Skin epidermis (tissue), 12 donors: ENCODE measurements around the gene HDAC2.
"Not testable (repeated sequence)": the region's sequence is repeated elsewhere in the genome, so short reads cannot be mapped to it uniquely, and the experiment has no call there.

Experiments used
- H3K27ac ChIP-seq, 21 experiments: fragments of 200-600 bp; sonication (generic) in 11 of 21; one replicate each; pipeline ENCODE4 v1.5.0; 2020; ENCODE audit warnings: mild to moderate bottlenecking in 3 of 21, inconsistent platforms in 2 of 21, moderate library complexity in 2 of 21
- H3K4me3 ChIP-seq, 7 experiments: fragments of 200-600 bp; sonication (generic) in 2 of 7; one replicate each; pipeline ENCODE4 v1.5.0; 2020; ENCODE audit warnings: inconsistent platforms in 2 of 7, mild to moderate bottlenecking in 2 of 7, moderate library complexity in 1 of 7

The HDAC2 gene

DNA sequence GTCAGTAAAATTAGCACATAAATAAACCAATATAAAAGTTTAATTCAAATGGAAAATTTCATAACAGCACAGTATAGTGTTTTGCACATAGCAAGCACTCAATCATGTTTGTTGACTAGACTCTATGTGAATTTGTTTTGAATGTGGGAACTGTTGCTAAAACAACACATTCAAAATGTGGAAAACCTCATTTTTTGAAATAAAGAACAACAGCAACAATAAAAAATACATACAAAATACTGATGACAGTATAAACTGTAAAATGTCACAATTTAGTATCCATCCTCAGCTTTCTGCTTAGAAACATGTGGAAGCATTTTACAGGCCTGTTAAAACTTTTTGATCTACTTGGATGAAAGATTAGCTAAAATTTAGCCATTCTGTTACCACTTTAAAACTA is 47.4 kb downstream of the HDAC2 start:
- Histone ChIP-seq H3K4me3 (no peak overlapping the region), H3K27ac (no peak overlapping the region)

DNA sequence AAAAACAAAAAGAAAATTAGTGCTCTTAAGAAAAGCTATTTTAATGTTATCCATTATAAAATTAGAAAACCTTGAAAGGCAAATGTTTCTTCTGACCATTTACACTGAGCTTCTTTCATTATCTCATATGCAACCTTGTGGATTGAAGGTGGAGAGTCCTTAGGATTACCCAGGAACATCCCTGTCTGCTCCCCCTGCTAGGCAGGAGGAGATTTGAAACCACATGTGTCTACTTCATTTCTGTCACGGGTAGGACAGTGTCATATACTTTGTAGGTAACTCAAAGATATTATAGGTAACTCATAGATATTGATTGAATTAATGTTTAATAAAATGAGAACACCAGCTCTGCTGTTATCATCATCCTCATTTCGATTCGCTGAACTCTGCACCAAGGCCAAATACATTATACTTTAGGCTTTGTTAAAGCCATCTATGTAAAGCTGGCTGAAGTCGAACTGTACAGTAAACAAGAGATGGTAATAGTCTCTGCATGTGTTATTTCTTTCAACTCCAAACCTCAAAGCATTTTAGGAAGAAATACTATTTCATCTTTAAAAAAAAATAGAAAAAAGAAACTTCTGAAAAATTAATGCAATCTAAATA is 49.5 kb downstream of the HDAC2 start:
- Histone ChIP-seq H3K4me3 (no peak overlapping the region), H3K27ac (no peak overlapping the region)

DNA sequence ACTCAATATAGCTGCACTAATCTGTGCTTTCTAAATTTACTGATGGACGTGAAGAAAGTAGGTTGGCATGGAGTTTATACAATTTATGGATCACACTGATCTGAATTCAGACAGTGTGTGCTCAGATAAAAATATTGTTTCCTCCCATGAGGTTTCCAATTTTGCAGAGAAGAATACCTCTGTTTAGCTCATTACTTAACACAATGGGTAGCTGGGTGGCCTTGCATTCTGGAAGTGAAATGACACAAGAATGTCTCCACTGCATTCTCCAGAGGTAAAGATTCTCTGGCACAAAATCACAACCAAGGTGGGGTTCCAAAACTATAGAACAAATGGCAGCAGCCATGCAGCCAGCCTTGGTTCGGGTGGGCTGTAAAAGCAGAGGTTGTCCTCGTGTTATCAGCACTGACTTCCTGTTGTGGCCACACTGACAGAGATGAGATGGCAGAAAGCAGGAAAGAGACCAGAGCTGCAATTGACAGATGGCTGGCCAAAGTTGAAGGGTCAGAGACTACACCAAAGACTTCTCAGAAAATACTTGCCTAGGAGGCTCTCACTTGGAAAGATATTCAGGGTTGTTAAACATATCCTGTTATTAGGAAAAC is 50.2 kb downstream of the HDAC2 start:
- no peak overlapping the region for H3K4me3 ChIP-seq
- H3K27ac ChIP-seq = no peak overlapping the region

DNA sequence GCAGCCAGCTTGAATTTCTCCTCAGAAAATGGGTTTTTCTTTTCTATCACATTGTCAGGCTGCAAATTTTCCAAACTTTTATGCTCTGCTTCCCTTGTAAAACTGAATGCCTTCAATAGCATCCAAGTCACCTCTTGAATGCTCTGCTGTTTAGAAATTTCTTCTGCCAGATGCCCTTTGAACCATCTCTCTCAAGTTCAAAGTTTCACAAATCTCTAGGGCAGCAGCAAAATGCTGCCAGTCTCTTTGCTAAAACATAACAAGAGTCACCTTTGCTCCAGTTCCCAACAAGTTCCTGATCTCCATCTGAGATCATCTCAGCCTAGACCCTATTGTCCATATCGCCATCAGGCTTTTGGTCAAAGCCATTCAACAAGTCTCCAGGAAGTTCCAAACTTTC is 60.7 kb downstream of the HDAC2 start:
- H3K27ac ChIP-seq, H3K4me3 ChIP-seq: not testable (repeated sequence)

DNA sequence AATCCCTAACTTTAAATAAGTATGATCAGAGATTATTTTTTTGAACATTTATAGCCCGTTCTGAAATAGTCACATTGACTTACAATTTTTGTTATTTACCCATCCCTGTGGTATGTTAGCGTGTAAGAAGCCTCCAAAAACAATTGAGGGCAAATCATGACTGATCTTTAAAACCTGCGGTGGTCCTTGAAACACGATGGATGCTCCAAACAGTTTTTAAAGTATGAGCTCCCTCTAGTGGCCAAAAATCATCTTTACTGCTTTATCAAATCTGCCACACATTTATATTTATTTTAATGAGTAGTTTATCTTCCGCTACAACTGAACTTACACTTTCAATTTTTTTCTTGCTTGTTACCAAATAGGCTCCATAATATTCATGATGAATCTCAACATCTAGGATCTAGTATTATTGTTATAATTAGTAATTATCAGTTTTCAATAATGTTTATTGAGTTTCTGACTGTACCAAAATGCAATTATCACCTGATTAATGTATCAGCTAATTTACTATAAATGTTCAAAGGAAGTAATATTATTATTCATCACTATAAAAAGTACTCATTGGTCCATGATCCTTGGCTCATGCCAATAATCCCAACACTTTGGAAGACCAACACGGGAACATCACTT is 61.6 kb downstream of the HDAC2 start:
- no peak overlapping the region for H3K4me3 ChIP-seq

DNA sequence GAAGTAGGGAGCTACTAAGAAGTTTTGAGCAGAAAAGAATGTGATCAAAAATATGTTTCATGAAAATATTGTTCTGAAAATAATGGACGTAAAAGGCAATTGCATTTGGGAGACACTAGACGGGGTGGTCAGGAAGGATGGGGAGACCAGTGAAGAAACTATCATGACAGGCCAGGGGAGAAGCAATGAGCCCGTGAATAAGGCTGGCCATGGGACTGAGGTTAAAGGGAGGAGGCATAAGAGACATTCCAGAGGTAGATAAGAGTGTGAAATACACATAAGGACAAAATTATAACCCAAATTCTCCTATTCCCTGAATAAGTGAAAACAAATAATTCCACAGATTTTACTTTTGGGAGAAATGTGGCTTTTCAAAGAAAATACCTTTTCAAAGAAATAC is 62.1 kb downstream of the HDAC2 start:
- no peak overlapping the region for H3K27ac ChIP-seq
- no peak overlapping the region for H3K4me3 ChIP-seq

More for the DNA sequence above, 61.6 kb downstream of the HDAC2 start:
- no peak overlapping the region for H3K27ac ChIP-seq

DNA sequence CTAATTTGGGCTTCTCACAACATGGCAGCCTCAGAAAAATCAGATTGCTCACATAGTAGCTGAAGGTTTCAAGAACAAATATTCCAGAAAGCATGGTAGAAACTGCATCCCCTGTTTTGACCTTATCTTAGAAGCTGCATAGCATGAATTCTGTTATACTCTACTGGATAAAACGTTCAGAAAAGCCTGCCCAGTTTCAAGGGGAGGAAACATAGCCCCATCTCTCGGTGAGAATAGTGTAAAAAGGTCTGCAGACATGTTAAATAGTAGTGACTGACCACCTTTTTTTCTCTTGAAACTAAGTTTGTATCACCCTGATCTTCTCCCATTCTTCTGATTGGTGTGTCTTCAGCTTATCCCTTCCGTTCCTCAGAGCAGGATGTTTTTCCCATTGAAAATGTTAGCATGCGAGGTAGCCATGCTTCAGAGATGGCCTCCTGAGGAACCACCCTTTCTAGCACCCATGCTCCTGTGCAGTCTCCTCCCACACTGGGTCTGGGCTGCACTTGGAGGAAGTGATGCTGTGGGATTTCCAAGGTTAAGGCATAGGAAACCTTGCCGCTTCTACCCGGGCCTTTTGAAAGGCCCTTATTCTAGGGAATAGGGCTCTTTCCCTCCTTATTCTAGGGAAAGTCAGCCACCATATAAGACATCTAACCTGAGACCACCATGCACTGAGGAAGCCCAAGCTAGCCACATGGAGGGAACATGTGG is 63.7 kb downstream of the HDAC2 start:
- H3K4me3 ChIP-seq = no peak overlapping the region
- H3K27ac ChIP-seq = no peak overlapping the region

DNA sequence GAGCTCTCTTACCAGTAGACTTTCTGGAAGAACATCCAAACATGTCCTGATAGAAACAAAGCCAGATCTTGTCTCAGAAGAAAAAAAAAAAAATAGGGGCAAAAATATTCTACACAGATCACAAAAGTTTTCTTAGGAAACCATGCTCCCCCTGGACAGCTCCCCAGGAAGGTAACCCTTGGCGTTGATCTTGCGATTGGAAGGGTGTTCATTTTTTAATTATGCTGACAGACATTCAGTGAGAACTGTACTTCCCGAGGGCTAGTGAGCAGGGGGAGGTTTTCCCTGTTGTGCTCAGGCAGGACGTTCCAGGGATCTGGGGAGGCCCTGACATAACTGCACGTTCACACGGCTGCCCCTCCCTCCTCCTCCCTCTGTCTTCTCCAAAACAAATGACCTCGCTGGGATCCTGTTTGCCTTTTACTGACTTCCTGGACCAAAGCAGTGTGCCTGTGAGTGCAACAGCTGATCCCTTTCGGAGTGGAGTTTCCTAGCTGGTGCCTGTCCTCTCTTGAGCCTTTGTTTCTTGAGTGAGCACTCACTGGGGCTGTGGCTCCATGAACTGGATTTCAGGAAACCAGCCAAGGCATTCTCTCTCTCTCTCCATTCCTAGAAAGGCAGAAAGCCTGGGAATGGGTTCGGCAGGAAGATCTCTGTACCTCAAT is 67.2 kb downstream of the HDAC2 start:
- Histone ChIP-seq H3K27ac (peak overlapping the region in 3 of 21 experiments; percentile 14 to 64 (median 26)), H3K4me3 (no peak overlapping the region)

DNA sequence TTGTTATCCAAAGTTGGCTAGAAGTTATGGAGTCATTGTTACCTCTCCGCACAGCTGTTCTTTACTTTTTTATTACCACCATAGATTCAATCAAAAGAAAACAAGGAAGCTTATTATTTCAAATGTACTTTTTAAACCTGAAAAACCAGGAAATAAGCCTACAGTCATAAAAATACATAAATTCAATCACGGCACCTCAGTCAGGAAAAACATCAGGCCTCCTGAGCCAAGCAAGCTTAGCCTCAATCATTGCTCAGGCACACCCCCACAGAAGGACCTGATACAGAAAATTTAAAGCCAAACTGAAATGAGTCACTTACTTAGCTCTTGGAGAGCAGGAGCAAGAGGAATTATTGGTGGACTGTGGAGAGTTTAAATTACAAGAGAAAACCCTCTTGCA is 69.5 kb downstream of the HDAC2 start:
- no peak overlapping the region for H3K27ac ChIP-seq

DNA sequence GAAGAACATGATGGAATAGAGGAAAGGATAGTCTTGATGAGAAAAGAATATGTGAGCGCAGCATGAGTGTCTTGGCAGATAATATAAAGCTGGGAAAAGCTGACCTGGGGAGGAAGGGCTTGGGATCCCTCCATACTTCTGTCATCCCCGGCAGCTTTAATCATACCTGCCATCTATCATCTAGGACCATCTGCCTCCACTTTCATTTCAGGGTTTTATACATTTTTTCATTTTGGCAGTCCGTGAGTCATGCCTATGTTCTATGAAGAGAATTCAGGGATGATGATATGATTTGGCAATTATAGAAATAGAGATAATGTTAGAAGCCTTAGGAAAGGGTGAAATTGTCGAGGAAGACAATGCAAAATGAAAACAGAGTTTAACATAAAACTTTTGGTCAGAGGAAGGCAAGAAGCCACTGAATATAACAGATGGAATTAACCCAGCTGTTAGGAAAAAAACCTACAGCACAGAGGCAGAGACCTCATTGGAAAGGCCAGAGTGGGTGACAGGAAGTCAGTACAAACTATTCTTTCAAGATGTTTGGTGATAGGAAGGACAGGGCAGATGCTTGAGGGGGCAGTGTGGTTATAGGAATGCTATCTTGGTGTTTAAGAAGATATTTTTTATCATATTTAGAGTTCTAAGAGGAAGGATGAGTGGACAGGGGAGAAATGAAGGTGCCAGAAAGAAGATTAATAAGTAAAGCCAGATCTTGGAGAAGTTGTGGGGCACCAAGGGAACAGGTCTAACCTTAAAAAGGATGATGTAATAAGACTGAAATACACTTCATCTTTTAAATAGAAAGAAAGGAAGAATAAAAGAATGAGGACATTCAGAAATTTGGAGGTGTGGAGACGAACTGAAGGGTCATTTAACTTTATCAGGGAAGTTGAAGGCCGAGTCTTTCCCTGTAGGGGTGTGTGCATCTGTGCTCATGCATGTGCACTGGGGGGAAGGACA is 76.0 kb downstream of the HDAC2 start:
- no peak overlapping the region for H3K27ac ChIP-seq
- no peak overlapping the region for H3K4me3 ChIP-seq

More for the DNA sequence above, 69.5 kb downstream of the HDAC2 start:
- H3K4me3 ChIP-seq = no peak overlapping the region

DNA sequence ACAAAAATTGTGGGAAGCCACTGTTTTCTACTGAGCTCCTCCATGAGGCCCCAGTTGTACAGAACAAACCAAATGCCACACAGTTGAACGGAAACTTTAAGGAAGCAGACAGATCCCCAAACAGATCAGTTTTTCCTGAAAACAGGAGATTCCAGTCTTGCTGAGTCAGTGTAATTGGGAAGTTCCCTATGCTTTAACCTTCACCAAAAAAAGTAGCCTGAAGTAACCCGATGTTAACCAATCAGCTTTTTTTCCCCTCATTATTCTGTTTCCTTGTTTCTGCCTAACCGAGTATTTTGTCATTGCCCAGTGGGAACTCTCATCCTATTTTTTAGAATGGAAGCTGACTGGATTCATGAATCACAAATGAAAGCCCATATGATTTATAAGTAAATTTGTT is 77.1 kb downstream of the HDAC2 start:
- H3K27ac ChIP-seq = no peak overlapping the region
- H3K4me3 ChIP-seq = no peak overlapping the region

DNA sequence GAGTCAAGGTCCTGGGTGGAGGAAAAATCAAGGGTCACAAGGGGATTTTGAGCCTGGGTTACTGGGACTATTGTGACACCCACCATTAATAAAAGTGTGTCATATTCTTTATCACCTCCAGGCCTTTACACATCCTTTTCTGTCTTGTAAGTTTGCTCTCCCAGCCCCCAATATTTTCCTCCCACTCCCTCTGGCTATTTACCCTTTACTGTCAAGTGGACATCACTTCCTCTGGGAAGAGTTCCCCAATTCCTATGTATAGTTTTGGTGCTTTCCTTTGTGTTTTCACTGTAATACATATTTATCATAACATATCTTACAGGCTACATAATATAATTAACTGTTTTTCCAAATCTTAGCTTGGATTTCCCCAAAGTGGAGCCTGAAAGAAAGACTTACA is 77.5 kb downstream of the HDAC2 start:
- Histone ChIP-seq H3K4me3 (no peak overlapping the region), H3K27ac (no peak overlapping the region)

DNA sequence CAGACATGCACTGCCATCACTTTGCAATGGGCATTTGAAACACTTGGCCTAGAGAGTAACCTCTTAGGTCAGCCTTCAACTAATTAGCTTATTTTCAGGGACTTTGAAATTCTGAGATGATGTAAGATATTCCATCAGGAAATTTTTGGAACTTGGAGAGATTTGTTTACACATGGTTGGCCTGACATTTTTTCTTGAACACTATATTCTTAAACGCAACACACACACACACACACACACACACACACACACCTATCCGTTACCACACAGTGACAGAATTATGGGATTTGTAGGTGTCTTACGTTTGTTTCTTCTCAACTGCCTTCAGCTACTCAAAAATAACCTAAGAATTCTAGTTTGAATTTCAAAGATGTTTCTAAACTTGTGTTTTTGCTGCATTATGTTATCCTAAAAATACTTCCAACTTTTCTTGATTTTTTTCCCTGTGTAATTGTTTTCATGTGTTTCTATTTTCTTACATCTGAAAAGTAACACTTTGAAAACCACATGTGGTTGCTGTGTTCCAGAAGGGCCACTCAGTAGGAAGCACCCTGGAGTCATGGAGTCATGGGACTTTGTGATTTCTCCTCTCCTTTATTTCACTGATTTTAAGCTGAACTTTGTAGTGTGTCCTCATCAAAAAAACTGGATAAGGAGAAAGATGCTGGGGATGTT is 81.9 kb downstream of the HDAC2 start:
- Histone ChIP-seq H3K27ac (no peak overlapping the region), H3K4me3 (no peak overlapping the region)

DNA sequence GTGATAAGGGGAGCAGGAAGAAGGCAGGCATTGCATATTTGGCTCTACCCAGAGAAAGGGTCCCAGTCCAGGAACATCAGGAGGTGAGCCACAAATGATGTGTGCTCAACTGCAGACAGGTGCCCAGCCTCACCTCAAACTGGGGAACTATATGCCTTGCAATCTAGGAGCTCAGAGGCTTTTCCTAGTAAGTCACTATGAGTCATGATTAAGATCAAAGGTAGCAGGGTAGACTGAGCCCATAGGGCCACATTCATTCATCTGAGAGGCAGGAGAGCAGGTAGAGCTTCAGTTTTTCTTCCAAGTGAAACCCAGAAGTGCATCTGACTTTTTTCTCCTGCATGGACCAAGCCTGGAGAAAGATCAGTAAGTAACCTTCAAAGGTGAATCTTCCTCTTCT is 82.5 kb downstream of the HDAC2 start:
- Histone ChIP-seq H3K27ac (no peak overlapping the region), H3K4me3 (no peak overlapping the region)

DNA sequence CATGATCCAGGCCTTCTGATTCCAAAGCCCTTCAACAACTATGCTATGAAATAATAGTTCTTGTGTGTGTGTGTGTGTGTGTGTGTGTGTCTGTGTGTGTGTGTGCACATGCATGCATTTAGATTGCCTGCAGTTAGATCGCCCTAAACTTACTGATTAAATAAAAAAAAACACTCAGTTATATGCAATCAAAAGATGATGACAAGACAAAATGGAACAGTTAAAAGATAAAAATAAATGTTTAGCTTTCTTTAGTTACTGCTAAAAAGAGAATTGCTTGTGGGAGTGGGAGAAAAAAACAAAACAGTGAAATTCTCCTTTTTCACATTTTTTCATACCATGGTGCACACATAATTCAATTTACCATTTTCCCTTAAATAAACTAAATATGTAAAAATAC is 84.4 kb downstream of the HDAC2 start:
- Histone ChIP-seq H3K4me3 (no peak overlapping the region), H3K27ac (no peak overlapping the region)

DNA sequence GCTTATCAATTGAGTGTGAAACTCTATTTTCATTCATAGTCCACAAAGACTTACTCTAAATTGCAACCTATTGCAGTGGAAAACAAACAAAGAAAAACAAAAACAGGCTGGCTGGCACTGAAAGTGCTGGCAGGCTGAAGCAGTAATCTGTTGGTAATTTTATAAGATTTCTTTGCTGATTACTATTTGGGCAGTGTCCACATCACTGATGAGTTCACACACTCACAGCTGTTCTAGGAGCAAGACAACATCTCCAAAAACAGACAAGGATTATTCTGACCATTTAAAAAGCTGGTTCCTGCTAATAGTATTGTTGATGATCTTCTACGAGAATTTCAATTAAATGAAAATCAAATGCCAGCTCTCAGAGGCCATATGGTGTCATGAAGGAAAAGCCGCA is 86.9 kb downstream of the HDAC2 start:
- Histone ChIP-seq H3K27ac (no peak overlapping the region), H3K4me3 (no peak overlapping the region)
